ENCODE data around the gene ZNRF3. TPM values are rescaled to one million over a fixed set of nuclear protein-coding genes. Genes with fewer than 3 reads are reported as not detected.

Gene ZNRF3
- total and polyA plus RNA-seq, 2 donors (not counting 1 experiment from before 2014, with no cell fraction given): 0.21 to 0.71 TPM

DNA sequence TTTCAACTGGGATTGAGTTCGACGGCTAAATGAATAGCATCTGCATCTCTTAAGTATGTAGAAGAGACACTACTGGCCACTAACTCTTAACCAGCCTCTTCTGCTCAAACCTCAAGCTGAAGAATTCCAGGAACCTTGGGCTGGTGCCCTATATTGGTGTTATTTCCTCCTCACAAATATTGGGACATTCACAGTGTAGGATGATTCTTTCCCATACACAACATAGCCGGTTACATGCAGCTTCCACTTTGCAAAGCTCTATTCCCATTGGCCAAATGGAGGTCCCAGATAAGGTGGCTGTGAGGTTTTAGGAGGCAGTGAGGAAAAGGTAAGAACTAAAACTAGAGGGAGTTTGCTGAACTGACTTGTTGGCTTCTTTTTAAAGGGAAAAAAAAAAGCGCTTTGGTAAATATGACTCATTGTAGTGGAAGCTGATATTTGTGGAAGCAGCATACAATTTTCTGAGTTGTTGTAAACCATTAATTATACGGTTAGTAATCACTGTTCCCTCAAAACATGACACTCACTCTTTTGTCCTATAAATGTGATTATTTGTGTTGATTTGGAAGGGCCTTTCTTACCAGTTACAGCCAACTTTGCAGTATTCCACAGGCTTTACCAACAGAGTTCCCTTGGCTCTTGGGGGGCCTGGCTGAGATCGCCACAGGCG lies 160.7 kb downstream of the ZNRF3 start:
- peaks cover 0 to 2% of the 10 kb centered on the region in 2 donors for H3K4me1 ChIP-seq (ENCODE audit: control insufficient read depth in 2 of 2, insufficient read depth in 2 of 2, low read length in 2 of 2)
- ATAC-seq (ENCODE audit: low read depth) (no peak), DNase-seq (no peak)
- H3K9ac ChIP-seq (ENCODE audit: low read length): no peak overlapping the region
- H3K27ac ChIP-seq (ENCODE audit: low read length in 2 of 2): no peak overlapping the region
- ChIA-PET POLR2A (no interaction called here), CTCF (interaction anchor here (0.7 to 6.4 kb wide), 6 partner anchors 176 to 444 kb away, joined by 3 to 77 read pairs (median 6); no protein-coding TSS in a partner anchor)
- H3K4me1 Mint-ChIP-seq: no peaks in the 10 kb centered on the region
- H3K4me2 ChIP-seq (replicated peaks; ENCODE audit: low read depth, low read length, poor library complexity, severe bottlenecking): no peak overlapping the region
- H3K4me3 Mint-ChIP-seq: no peak overlapping the region
- H3K9me3 ChIP-seq (ENCODE audit: control extremely low read depth in 1 of 3, control insufficient read depth in 2 of 3, insufficient read depth in 1 of 3, low read length in 2 of 3): no peaks in the 10 kb centered on the region
- intact Hi-C loops (cut with micrococcal nuclease): no loop called here
- no peaks in the 10 kb centered on the region for H4K20me1 ChIP-seq (ENCODE audit: control insufficient read depth, insufficient read depth, low read length, poor library complexity, severe bottlenecking)
- no peaks in the 10 kb centered on the region for H3K9me3 Mint-ChIP-seq (ENCODE audit: insufficient read depth)
- no peaks in the 10 kb centered on the region for H3K36me3 ChIP-seq (replicated peaks in 1 of 2; ENCODE audit: control extremely low read depth in 1 of 2, control insufficient read depth in 1 of 2, extremely low read depth in 1 of 2, insufficient read depth in 2 of 2, low read length in 1 of 2)
- H3K79me2 ChIP-seq (ENCODE audit: control insufficient read depth, insufficient read depth, low read length): no peaks in the 10 kb centered on the region
- H3K4me3 ChIP-seq (ENCODE audit: control extremely low read depth in 1 of 5, extremely low read depth in 1 of 5, insufficient read depth in 1 of 5, low read depth in 2 of 5, low read length in 4 of 5): no peak overlapping the region
- WGBS (ENCODE audit: insufficient coverage): 100% methylated on average over 2 of the region's 7 CpGs
- peaks cover 0 to 8% (median 3%) of the 10 kb centered on the region in 4 experiments for H3K27me3 ChIP-seq (replicated peaks in 1 of 4; ENCODE audit: control extremely low read depth in 1 of 4, control insufficient read depth in 3 of 4, insufficient read depth in 4 of 4, low read length in 3 of 4)
- no peak overlapping the region for H2AFZ ChIP-seq (ENCODE audit: insufficient read depth, low read depth, low read length, poor library complexity, severe bottlenecking)
- no peak overlapping the region for H3K27ac Mint-ChIP-seq
- TF ChIP-seq, protein P1, sequence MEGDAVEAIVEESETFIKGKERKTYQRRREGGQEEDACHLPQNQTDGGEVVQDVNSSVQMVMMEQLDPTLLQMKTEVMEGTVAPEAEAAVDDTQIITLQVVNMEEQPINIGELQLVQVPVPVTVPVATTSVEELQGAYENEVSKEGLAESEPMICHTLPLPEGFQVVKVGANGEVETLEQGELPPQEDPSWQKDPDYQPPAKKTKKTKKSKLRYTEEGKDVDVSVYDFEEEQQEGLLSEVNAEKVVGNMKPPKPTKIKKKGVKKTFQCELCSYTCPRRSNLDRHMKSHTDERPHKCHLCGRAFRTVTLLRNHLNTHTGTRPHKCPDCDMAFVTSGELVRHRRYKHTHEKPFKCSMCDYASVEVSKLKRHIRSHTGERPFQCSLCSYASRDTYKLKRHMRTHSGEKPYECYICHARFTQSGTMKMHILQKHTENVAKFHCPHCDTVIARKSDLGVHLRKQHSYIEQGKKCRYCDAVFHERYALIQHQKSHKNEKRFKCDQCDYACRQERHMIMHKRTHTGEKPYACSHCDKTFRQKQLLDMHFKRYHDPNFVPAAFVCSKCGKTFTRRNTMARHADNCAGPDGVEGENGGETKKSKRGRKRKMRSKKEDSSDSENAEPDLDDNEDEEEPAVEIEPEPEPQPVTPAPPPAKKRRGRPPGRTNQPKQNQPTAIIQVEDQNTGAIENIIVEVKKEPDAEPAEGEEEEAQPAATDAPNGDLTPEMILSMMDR (IDR thresholded peaks at IDR 0.05): no peak
- TF ChIP-seq EZH2 (IDR thresholded peaks at IDR 0.05; ENCODE audit: borderline replicate concordance, insufficient read depth, low read depth, low read length, poor library complexity, severe bottlenecking): no peak
- peaks cover 6% of the 10 kb centered on the region for H3K27me3 Mint-ChIP-seq

DNA sequence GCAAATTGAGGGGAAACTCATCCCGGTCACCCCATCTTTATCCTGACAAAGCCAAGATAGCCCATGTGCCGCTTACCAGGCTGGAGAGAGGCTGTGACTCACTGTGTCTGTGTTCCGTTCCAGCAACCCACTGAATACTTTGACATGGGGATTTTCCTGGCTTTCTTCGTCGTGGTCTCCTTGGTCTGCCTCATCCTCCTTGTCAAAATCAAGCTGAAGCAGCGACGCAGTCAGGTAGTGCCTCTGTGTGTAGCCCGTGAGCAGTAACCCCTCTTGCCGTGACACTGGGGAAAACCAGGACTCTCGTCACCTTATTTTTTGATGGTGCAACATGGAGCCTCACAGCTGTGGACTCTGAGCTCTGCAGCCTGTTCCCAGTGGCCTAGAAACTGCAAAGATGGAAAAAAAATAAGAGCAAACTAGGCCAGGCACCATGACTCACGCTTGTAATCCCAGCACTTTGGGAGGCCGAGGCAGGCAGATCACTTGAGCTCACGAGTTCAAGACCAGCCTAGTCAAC lies 161.3 kb downstream of the ZNRF3 start:
- 94% methylated on average over 13 of the region's 13 CpGs for WGBS (ENCODE audit: insufficient coverage)
- H3K4me2 ChIP-seq (replicated peaks; ENCODE audit: low read depth, low read length, poor library complexity, severe bottlenecking): no peak overlapping the region
- H3K27me3 Mint-ChIP-seq: peaks cover 6% of the 10 kb centered on the region

More for the DNA sequence above, 161.3 kb downstream of the ZNRF3 start:
- Histone ChIP-seq H3K9ac (ENCODE audit: low read length) (no peak overlapping the region), H3K4me1 (ENCODE audit: control insufficient read depth in 2 of 2, insufficient read depth in 2 of 2, low read length in 2 of 2) (peaks cover 0 to 2% of the 10 kb centered on the region in 2 donors), H3K4me3 (ENCODE audit: control extremely low read depth in 1 of 5, extremely low read depth in 1 of 5, insufficient read depth in 1 of 5, low read depth in 2 of 5, low read length in 4 of 5) (no peak overlapping the region), H3K9me3 (ENCODE audit: control extremely low read depth in 1 of 3, control insufficient read depth in 2 of 3, insufficient read depth in 1 of 3, low read length in 2 of 3) (no peaks in the 10 kb centered on the region), H4K20me1 (ENCODE audit: control insufficient read depth, insufficient read depth, low read length, poor library complexity, severe bottlenecking) (no peaks in the 10 kb centered on the region), H2AFZ (ENCODE audit: insufficient read depth, low read depth, low read length, poor library complexity, severe bottlenecking) (no peak overlapping the region), H3K27me3 (replicated peaks in 1 of 4; ENCODE audit: control extremely low read depth in 1 of 4, control insufficient read depth in 3 of 4, insufficient read depth in 4 of 4, low read length in 3 of 4) (peaks cover 0 to 8% (median 3%) of the 10 kb centered on the region in 4 experiments), H3K36me3 (replicated peaks in 1 of 2; ENCODE audit: control extremely low read depth in 1 of 2, control insufficient read depth in 1 of 2, extremely low read depth in 1 of 2, insufficient read depth in 2 of 2, low read length in 1 of 2) (no peaks in the 10 kb centered on the region), H3K27ac (ENCODE audit: low read length in 2 of 2) (no peak overlapping the region), H3K79me2 (ENCODE audit: control insufficient read depth, insufficient read depth, low read length) (no peaks in the 10 kb centered on the region)
- TF ChIP-seq, protein P1 (IDR thresholded peaks at IDR 0.05): no peak
- TF ChIP-seq EZH2 (IDR thresholded peaks at IDR 0.05; ENCODE audit: borderline replicate concordance, insufficient read depth, low read depth, low read length, poor library complexity, severe bottlenecking): no peak
- H3K4me3 Mint-ChIP-seq: no peak overlapping the region
- no peak for DNase-seq
- no peak overlapping the region for H3K27ac Mint-ChIP-seq
- no peaks in the 10 kb centered on the region for H3K4me1 Mint-ChIP-seq
- no peaks in the 10 kb centered on the region for H3K9me3 Mint-ChIP-seq (ENCODE audit: insufficient read depth)
- ChIA-PET POLR2A (no interaction called here), CTCF (interaction anchor here (3.5 to 6.4 kb wide), 2 partner anchors 189 to 444 kb away, joined by 13 to 77 read pairs; no protein-coding TSS in a partner anchor)
- intact Hi-C loops (cut with micrococcal nuclease): no loop called here
- no peak for ATAC-seq (ENCODE audit: low read depth)
